Activated CD8-positive, alpha-beta T cell treated with anti-CD3 and anti-CD28 coated beads for 36 hours (primary cell): ENCODE measurements around the gene KCTD20. TPM values are rescaled to one million over a fixed set of nuclear protein-coding genes. Genes with fewer than 3 reads are reported as not detected.

ENCODE experiments used
- ATAC-seq: fragments of 200-7000 bp; cut with Tn5 transposase; one replicate; pipeline ENCODE4 v1.10.0; 2021; ENCODE audit warnings: mild to moderate bottlenecking, moderate library complexity
- CTCF ChIA-PET: fragments of 350-600 bp; sonication (Branson Sonifier 250); formaldehyde crosslinking; loops from one replicate; lab custom pipeline; 2021; ENCODE audit warnings: antibody characterized with exemption; lab: Charles Lee
- POLR2A ChIA-PET: fragments of 350-600 bp; sonication (Branson Sonifier 250); formaldehyde crosslinking; loops from one replicate; lab custom pipeline; 2021; ENCODE audit warnings: antibody characterized with exemption; lab: Charles Lee
- DNase-seq: peaks from one replicate; pipeline ENCODE4 v3.0.0-alpha.2; 2020
- H3K27ac Mint-ChIP-seq: one replicate; pipeline ENCODE4 v1.8.0; 2021; ENCODE audit warnings: mild to moderate bottlenecking, mixed read lengths
- H3K27me3 Mint-ChIP-seq: one replicate; pipeline ENCODE4 v1.8.0; 2021; ENCODE audit warnings: mixed read lengths
- H3K36me3 Mint-ChIP-seq: one replicate; pipeline ENCODE4 v1.8.0; 2021; ENCODE audit warnings: low read depth, mixed read lengths
- H3K4me1 Mint-ChIP-seq: one replicate; pipeline ENCODE4 v1.8.0; 2021; ENCODE audit warnings: low read depth, mixed read lengths
- H3K4me3 Mint-ChIP-seq: one replicate; pipeline ENCODE4 v1.8.0; 2021; ENCODE audit warnings: mild to moderate bottlenecking, moderate library complexity, mixed read lengths
- H3K9me3 Mint-ChIP-seq: one replicate; pipeline ENCODE4 v1.8.0; 2021; ENCODE audit warnings: mixed read lengths
- intact Hi-C: fragments of 100-400 bp; cut with micrococcal nuclease; formaldehyde crosslinking; loops from one replicate; pipeline ENCODE4 v1.10.0; 2022
- total RNA-seq, 2 experiments: library from RNA; stranded (reverse); gene quantifications; one replicate each; pipeline ENCODE4 v1.2.3, GENCODE V29; 2021
- TF ChIP-seq, protein P1 (sequence below): fragments of 200-600 bp; IDR thresholded peaks from one replicate; pipeline ENCODE4 v1.8.0; 2022; ENCODE audit warnings: antibody characterized with exemption, mild to moderate bottlenecking

The KCTD20 gene
- total RNA-seq, 2 experiments from 2014 or later: 42.7 to 45.1 TPM

DNA sequence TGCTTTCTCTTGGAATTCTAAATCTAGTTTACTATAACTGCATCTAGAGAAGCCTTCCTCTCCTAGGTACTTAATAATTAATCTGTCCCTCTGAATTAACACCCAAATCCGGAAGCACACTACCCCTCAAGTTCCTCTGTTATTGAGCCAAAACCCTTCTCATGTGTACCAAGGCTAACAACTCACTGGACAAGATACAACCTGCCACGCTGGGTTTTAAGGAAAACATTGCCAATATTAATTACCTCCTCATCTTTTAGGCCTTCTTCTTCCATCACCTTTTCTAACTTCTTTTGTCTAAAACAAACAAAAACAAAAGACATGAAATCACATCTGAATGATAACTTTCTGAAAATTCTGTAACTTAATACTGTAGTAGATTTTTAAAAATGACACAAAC lies 82.5 kb downstream of the KCTD20 start:
- Mint-ChIP-seq H3K9me3 (no peaks in the 10 kb centered on the region), H3K4me3 (no peak overlapping the region), H3K4me1 (peaks cover 31% of the 10 kb centered on the region), H3K27ac (no peak overlapping the region), H3K27me3 (no peaks in the 10 kb centered on the region), H3K36me3 (peaks cover 49% of the 10 kb centered on the region)
- ChIA-PET CTCF (no interaction called here), POLR2A (no interaction called here)
- TF ChIP-seq, protein P1, sequence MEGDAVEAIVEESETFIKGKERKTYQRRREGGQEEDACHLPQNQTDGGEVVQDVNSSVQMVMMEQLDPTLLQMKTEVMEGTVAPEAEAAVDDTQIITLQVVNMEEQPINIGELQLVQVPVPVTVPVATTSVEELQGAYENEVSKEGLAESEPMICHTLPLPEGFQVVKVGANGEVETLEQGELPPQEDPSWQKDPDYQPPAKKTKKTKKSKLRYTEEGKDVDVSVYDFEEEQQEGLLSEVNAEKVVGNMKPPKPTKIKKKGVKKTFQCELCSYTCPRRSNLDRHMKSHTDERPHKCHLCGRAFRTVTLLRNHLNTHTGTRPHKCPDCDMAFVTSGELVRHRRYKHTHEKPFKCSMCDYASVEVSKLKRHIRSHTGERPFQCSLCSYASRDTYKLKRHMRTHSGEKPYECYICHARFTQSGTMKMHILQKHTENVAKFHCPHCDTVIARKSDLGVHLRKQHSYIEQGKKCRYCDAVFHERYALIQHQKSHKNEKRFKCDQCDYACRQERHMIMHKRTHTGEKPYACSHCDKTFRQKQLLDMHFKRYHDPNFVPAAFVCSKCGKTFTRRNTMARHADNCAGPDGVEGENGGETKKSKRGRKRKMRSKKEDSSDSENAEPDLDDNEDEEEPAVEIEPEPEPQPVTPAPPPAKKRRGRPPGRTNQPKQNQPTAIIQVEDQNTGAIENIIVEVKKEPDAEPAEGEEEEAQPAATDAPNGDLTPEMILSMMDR: no peak
- no peak for DNase-seq
- no peak for ATAC-seq
- intact Hi-C loops: no loop called here

DNA sequence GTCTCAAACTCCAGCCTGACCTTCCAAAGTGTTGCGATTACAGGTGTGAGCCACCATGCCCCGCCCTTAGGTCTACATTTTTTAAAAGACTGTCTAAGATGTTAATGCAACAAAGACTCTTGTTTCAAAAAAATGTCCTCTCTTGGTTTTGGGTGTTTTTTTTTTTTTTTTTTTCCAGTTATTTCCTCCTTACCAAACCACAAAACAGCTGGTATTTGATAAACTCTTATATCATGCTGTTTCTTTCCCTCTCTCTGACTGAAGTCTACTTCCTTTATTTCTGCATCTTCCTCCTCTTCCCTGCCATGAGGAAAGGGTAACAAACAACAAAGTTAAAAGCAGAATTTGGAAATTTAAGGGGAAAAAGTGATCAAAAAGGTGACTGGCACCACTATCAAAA lies 83.3 kb downstream of the KCTD20 start:
- CTCF ChIA-PET: interaction anchor here (0.7 kb wide), 1 partner anchor 26 kb away, joined by 3 read pairs; no protein-coding TSS in a partner anchor
- H3K9me3 Mint-ChIP-seq: no peaks in the 10 kb centered on the region
- peaks cover 29% of the 10 kb centered on the region for H3K4me1 Mint-ChIP-seq
- TF ChIP-seq, protein P1: no peak
- H3K36me3 Mint-ChIP-seq: peaks cover 49% of the 10 kb centered on the region
- no peaks in the 10 kb centered on the region for H3K27me3 Mint-ChIP-seq
- DNase-seq (no peak), ATAC-seq (no peak)
- H3K27ac Mint-ChIP-seq: no peak overlapping the region
- no peak overlapping the region for H3K4me3 Mint-ChIP-seq
- intact Hi-C loops: no loop called here
- POLR2A ChIA-PET: no interaction called here

DNA sequence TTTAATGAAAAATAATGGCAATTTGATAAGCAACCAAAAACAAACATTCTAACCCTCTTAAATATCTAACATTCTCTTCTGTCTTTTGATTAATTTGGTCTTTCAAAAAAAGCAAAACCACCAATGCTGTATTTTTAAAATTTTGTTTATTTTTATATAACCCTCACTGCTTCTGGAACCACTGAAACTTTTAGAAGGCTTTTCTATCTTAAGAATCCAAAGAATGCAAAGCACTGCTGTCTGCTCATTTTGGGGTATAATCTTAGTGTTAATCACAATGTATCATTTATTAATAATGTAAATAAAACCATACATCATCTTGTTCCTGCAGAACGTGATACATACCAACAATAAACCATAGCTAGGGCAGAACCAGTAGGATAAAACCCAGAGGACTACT lies 90.5 kb downstream of the KCTD20 start:
- ChIA-PET CTCF (interaction anchor here (0.7 kb wide), 1 partner anchor 13 kb away, joined by 4 read pairs; no protein-coding TSS in a partner anchor), POLR2A (interaction anchor here (1.1 to 1.4 kb wide), 2 partner anchors 26 to 62 kb away, joined by 3 to 6 read pairs; partner anchors contain the start of gene SRSF3)
- H3K36me3 Mint-ChIP-seq: peaks cover 67% of the 10 kb centered on the region
- H3K27me3 Mint-ChIP-seq: no peaks in the 10 kb centered on the region
- H3K9me3 Mint-ChIP-seq: peaks cover 2% of the 10 kb centered on the region
- TF ChIP-seq, protein P1: no peak
- ATAC-seq (no peak), DNase-seq (no peak)
- peaks cover 63% of the 10 kb centered on the region for H3K4me1 Mint-ChIP-seq
- intact Hi-C loops: no loop called here
- H3K27ac Mint-ChIP-seq: no peak overlapping the region
- H3K4me3 Mint-ChIP-seq: no peak overlapping the region

DNA sequence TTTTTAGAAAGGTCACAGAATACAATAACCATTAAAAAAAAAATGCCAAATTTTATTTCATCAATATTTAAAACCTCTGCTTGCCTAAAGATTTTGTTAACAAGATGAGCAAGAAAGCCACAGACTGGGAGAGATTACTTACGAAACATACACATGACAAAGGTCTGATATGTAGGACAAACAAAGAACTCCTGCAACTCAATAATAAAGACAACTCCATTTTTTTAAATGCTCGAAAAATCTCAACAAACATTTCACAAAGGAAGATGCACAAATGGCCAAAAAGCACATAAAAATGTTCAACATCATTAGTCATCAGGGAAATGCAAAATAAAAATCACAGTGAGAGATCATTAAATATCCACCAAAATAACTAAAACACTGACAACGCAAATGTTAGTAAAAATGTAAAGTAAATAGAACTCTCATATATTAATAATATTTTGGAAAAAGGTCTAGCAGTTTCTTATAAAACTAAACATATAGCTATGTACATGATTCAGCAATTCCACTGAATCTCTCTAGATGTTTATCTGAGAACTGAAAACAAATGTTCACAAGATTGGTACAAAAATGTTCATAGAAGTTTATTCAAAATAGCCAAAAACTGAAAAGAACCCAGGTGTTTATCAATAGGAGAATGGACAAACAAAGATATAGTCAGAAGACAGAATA lies 94.2 kb downstream of the KCTD20 start:
- ATAC-seq (no peak), DNase-seq (no peak)
- Mint-ChIP-seq H3K9me3 (peaks cover 2% of the 10 kb centered on the region), H3K4me1 (peaks cover 62% of the 10 kb centered on the region), H3K4me3 (no peak overlapping the region), H3K27ac (peak overlapping the region; percentile 76), H3K36me3 (peaks cover 72% of the 10 kb centered on the region), H3K27me3 (no peaks in the 10 kb centered on the region)
- TF ChIP-seq, protein P1: no peak
- POLR2A ChIA-PET: interaction anchor here (1.2 kb wide), 1 partner anchor 21 kb away, joined by 4 read pairs; no protein-coding TSS in a partner anchor
- CTCF ChIA-PET: interaction anchor here (1.4 kb wide), 1 partner anchor 13 kb away, joined by 3 read pairs; no protein-coding TSS in a partner anchor
- intact Hi-C loops: no loop called here
